GM18909 (cell line): Measurements from ENCODE around the gene PCDHB6.
"Not testable (repeated sequence)": the region's sequence is repeated elsewhere in the genome, so short reads cannot be mapped to it uniquely, and the experiment has no call there.

ENCODE experiments used
- ATAC-seq: cut with Tn5 transposase; IDR thresholded peaks from one replicate; pipeline ENCODE4 v1.9.1; 2021; ENCODE audit warnings: mild to moderate bottlenecking; ENCODE audit not compliant: unreplicated experiment, poor library complexity

The PCDHB6 gene

DNA sequence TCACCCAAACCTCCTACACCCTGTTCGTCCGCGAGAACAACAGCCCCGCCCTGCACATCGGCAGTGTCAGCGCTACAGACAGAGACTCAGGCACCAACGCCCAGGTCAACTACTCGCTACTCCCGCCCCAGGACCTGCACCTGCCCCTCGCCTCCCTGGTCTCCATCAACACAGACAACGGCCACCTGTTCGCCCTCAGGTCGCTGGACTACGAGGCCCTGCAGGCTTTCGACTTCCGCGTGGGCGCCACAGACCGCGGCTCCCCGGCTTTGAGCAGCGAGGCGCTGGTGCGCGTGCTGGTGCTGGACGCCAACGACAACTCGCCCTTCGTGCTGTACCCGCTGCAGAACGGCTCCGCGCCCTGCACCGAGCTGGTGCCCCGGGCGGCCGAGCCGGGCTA, 51.3 kb downstream of the PCDHB6 start:
- not testable (repeated sequence) for ATAC-seq

DNA sequence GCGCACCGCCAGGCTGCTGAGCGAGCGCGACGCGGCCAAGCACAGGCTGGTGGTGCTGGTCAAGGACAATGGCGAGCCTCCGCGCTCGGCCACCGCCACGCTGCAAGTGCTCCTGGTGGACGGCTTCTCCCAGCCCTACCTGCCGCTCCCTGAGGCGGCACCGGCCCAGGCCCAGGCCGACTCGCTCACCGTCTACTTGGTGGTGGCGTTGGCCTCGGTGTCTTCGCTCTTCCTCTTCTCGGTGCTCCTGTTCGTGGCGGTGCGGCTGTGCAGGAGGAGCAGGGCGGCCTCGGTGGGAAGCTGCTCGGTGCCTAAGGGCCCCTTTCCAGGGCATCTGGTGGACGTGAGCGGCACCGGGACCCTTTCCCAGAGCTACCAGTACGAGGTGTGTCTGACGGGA, 51.8 kb downstream of the PCDHB6 start:
- not testable (repeated sequence) for ATAC-seq
